Psoas muscle (tissue), 8 donors: Measurements from ENCODE around the gene NLRX1. TPM values are rescaled to one million over a fixed set of nuclear protein-coding genes. Genes with fewer than 3 reads are reported as not detected.

ENCODE experiments used
- ATAC-seq, 4 donors: fragments of 200-7000 bp; cut with Tn5 transposase; one replicate each; pipeline ENCODE4 v1.9.1; 2020; ENCODE audit warnings: moderate library complexity in 3 of 4, mild to moderate bottlenecking in 2 of 4
- DNase-seq, 2 donors: peaks; one replicate each; pipeline ENCODE4 v3.0.0-alpha.2; 2020
- H3K27ac ChIP-seq: fragments of 200-600 bp; one replicate; pipeline ENCODE4 v1.8.0; 2022
- H3K27me3 ChIP-seq, 3 donors: fragments of 200-600 bp in 1 of 3; one replicate each; pipeline versions ENCODE4 v1.6.1 to v1.8.0; 2013 to 2022; ENCODE audit warnings: low read length in 2 of 3, mild to moderate bottlenecking in 2 of 3, moderate library complexity in 1 of 3; ENCODE audit not compliant: insufficient read depth in 3 of 3
- H3K36me3 ChIP-seq, 2 donors: fragments of 200-600 bp in 1 of 2; one replicate each; pipeline versions ENCODE4 v1.6.1 to v1.8.0; 2013 to 2022; ENCODE audit warnings: low read depth in 1 of 2, mild to moderate bottlenecking in 1 of 2, moderate library complexity in 1 of 2; ENCODE audit not compliant: insufficient read depth in 1 of 2
- H3K4me1 ChIP-seq: fragments of 200-600 bp; one replicate; pipeline ENCODE4 v1.8.0; 2022
- H3K4me3 ChIP-seq: fragments of 200-600 bp; one replicate; pipeline ENCODE4 v1.8.0; 2022; ENCODE audit warnings: mild to moderate bottlenecking
- H3K9me3 ChIP-seq: fragments of 200-600 bp; one replicate; pipeline ENCODE4 v1.8.0; 2022
- CTCF ChIP-seq: fragments of 200-600 bp; IDR thresholded peaks from one replicate; pipeline ENCODE4 v1.8.0; 2022; ENCODE audit warnings: antibody characterized with exemption
- WGBS, 3 donors: extraction: QIAGEN DNeasy Blood & Tissue Kit; methylation state at CpG; one replicate each; pipeline versions ENCODE4 v1.1.6 to v1.1.7; 2013; 5-methylcytosine and 5-hydroxymethylcytosine counted together
- intact Hi-C, 2 donors: fragments of 100-400 bp; cut with DNase I; formaldehyde crosslinking; loops; one replicate each; pipeline versions ENCODE4 v1.11.0 to v1.14.2; 2022
- polyA plus RNA-seq, 3 donors: library from polyadenylated mRNA; stranded (reverse); fragments of 200-250 nt; gene quantifications; one replicate each; pipeline ENCODE4 v1.2.3, GENCODE V29; 2013
- total RNA-seq, 4 donors: library from RNA; stranded (reverse); fragmentation: NEBNext Ultra II Directional in 2 of 4; extraction: Animal tissue kit (Norgen Biotek cat#: 25700) in 2 of 4; gene quantifications; one replicate each; pipeline versions ENCODE4 v1.2.1 to v1.2.4, GENCODE V29; 2021 to 2023
- donor health status: healthy with polysubstance abuse.
- donor health status: DM: no; HTN: no; CAD: no; lungs with moderate emphysema.
- donor health status: Bipolar disorder and iron deficiency.
- donor health status: healthy.
- donor health status: DM: yes; HTN: yes; CAD: no.
- donor health status: DM: no; HTN: no; CAD: no.
- donor health status: DM: no; HTN: no; CAD: no.
- donor health status: DM: yes; HTN: yes; CAD: no.

NLRX1 gene
- total and polyA plus RNA-seq, 7 donors: 8.8 to 28.7 (median 18.1) TPM

DNA sequence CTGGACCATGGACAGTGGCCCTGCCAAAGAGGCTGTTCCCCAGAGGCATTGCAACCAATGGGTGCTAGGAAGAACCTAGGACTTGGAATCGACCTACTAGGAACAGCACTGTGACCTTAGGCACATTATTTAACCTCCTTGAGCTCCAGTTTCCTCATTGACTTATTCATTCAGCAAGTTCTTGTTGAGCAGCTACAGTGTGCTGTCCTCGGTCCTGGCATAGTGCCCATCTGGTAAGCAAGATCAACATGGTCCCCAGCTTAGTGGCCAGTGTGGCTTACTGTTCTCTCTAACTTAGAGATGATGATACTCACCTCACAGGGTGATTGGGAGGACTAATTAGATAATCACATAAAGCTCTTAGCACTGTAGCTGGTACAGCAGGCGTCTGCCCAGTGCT lies 11.5 kb upstream of the NLRX1 start:
- no peaks in the 10 kb centered on the region for H3K9me3 ChIP-seq
- no peak overlapping the region for H3K4me3 ChIP-seq
- no peak overlapping the region for H3K27ac ChIP-seq
- no peak for TF ChIP-seq CTCF
- H3K36me3 ChIP-seq: no peaks in the 10 kb centered on the region
- intact Hi-C loops: no loop called here
- no peaks in the 10 kb centered on the region for H3K27me3 ChIP-seq
- ATAC-seq (no peak), DNase-seq (no peak)
- 48 to 61% (median 58%) methylated on average over 3 of the region's 3 CpGs for WGBS, 3 donors
- H3K4me1 ChIP-seq: no peaks in the 10 kb centered on the region

- Histone ChIP-seq H3K4me1 (no peaks in the 10 kb centered on the region), H3K27ac (no peak overlapping the region), H3K9me3 (no peaks in the 10 kb centered on the region), H3K36me3 (no peaks in the 10 kb centered on the region), H3K4me3 (no peak overlapping the region), H3K27me3 (no peaks in the 10 kb centered on the region)
- WGBS, 3 donors: 92 to 95% (median 94%) methylated on average over 13 of the region's 13 CpGs
- intact Hi-C loops: no loop called here
- no peak for DNase-seq
- no peak for ATAC-seq
- TF ChIP-seq CTCF: no peak
Observed at GRCh38 chr11:119158467-119158866, 10.1 kb upstream of the NLRX1 start.

- no peaks in the 10 kb centered on the region for H3K36me3 ChIP-seq
- H3K27ac ChIP-seq: no peak overlapping the region
- intact Hi-C loops: loop anchor here in 1 of 2 donors (10.0 kb wide), 1 partner anchor 315 kb away; no protein-coding TSS in a partner anchor
- H3K9me3 ChIP-seq: no peaks in the 10 kb centered on the region
- H3K4me1 ChIP-seq: no peaks in the 10 kb centered on the region
- no peaks in the 10 kb centered on the region for H3K27me3 ChIP-seq
- DNase-seq (no peak), ATAC-seq (no peak)
- 88 to 93% (median 91%) methylated on average over 9 of the region's 9 CpGs for WGBS, 3 donors
- TF ChIP-seq CTCF: no peak
- H3K4me3 ChIP-seq: no peak overlapping the region
Observed at GRCh38 chr11:119160151-119160550, 8.4 kb upstream of the NLRX1 start.

DNA sequence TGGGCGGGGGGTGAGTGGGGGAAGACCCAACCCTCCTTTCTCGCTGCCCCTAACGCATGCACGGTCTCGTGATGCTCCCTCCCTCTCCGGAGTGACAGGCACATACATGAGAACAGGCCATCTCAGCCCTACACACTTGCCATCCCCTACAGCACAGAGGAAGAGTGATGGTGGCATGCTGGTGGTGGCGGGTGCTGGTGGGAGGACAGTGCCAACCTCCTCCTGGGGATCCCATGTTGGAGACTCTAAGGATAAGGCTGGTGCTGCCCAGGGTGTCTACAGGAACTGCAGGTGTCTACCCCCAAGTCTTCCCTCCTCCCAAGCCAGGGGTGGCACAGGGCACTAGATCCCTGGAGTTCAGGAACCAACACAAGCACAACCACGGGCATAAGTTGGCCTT lies 6.7 kb upstream of the NLRX1 start:
- H3K36me3 ChIP-seq: no peaks in the 10 kb centered on the region
- no peak for TF ChIP-seq CTCF
- DNase-seq: no peak
- ATAC-seq: no peak
- H3K4me1 ChIP-seq: no peaks in the 10 kb centered on the region
- WGBS, 3 donors: 78 to 81% (median 78%) methylated on average over 8 of the region's 8 CpGs
- H3K27ac ChIP-seq: no peak overlapping the region
- H3K27me3 ChIP-seq: no peaks in the 10 kb centered on the region
- no peak overlapping the region for H3K4me3 ChIP-seq
- intact Hi-C loops: loop anchor here in 1 of 2 donors (10.0 kb wide), 1 partner anchor 313 kb away; no protein-coding TSS in a partner anchor
- H3K9me3 ChIP-seq: no peaks in the 10 kb centered on the region
